Measurements from ENCODE around the gene SRRD. TPM values are rescaled to one million over a fixed set of nuclear protein-coding genes. Genes with fewer than 3 reads are reported as not detected.

The SRRD gene
- polyA plus RNA-seq, 1 experiment = 13.1 TPM

DNA sequence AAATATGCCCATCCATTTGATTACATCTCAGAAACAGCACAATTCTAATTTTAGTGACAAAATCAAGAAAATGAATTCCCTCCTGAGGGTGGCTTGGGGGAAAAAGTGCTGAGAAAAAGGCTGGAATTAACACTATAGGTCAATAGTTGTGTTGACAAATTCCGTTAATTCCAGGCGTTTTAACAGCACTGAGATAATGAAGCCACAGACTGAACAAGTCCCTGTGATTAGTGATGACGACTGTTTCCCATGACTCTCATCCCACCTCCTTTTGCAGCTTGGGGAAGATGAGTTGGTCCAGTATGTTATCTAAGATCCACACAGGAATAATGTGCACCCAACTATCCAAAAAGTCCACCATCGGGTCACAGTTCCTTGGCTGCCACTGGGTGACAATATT is 12.8 kb downstream of the SRRD start:
- no peak overlapping the region for H3K4me3 ChIP-seq (ENCODE audit: low read depth, low read length)
- DNase-seq (ENCODE audit: low read depth) = no peak
- TF ChIP-seq, protein P1, sequence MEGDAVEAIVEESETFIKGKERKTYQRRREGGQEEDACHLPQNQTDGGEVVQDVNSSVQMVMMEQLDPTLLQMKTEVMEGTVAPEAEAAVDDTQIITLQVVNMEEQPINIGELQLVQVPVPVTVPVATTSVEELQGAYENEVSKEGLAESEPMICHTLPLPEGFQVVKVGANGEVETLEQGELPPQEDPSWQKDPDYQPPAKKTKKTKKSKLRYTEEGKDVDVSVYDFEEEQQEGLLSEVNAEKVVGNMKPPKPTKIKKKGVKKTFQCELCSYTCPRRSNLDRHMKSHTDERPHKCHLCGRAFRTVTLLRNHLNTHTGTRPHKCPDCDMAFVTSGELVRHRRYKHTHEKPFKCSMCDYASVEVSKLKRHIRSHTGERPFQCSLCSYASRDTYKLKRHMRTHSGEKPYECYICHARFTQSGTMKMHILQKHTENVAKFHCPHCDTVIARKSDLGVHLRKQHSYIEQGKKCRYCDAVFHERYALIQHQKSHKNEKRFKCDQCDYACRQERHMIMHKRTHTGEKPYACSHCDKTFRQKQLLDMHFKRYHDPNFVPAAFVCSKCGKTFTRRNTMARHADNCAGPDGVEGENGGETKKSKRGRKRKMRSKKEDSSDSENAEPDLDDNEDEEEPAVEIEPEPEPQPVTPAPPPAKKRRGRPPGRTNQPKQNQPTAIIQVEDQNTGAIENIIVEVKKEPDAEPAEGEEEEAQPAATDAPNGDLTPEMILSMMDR (IDR thresholded peaks at IDR 0.05; ENCODE audit: insufficient read depth, low read depth, low read length) = no peak
- peaks cover 32% of the 10 kb centered on the region for H3K36me3 ChIP-seq (ENCODE audit: control insufficient read depth, insufficient read depth, low read length)
- CTCF ChIA-PET = no interaction called here
- no peaks in the 10 kb centered on the region for H3K27me3 ChIP-seq (ENCODE audit: control insufficient read depth, insufficient read depth, low read length)
- POLR2A ChIA-PET = interaction anchor here (0.5 kb wide), 1 partner anchor 148 kb away, joined by 13 read pairs; no protein-coding TSS in a partner anchor

DNA sequence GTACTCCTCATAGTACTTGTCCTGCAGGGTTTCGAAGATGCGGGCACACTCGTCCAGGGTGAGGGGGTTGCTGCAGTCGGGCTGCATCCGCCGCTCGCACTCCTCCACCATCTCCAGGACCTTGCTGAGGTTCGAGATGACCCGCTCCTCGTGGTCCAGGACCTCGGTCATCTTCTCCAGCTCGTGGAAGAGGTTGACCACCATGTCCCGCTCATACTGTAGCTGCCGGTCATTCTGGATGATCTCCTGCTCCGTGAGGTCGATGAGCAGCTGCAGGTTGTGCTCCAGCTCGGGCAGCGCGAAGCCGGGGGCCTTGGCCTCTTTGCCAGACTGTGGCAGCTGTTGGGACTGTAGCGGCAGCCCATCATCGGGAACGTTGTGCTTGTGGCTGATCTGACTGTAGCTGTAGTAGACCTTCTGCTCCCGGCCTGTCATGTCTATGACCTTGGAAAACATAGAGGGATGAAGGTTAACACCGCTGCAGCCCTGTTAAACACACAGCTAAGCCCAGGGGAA is 15.6 kb downstream of the SRRD start:
- TF ChIP-seq, protein P1 (IDR thresholded peaks at IDR 0.05; ENCODE audit: insufficient read depth, low read depth, low read length) = no peak
- no peak overlapping the region for H3K4me3 ChIP-seq (ENCODE audit: low read depth, low read length)
- CTCF ChIA-PET = interaction anchor here (0.6 to 1.2 kb wide), 5 partner anchors 14 to 167 kb away, joined by 3 to 5 read pairs (median 3); partner anchors contain the start of genes HPS4 and SRRD
- POLR2A ChIA-PET = interaction anchor here (0.6 kb wide), 1 partner anchor 147 kb away, joined by 3 read pairs; no protein-coding TSS in a partner anchor
- H3K27me3 ChIP-seq (ENCODE audit: control insufficient read depth, insufficient read depth, low read length) = no peaks in the 10 kb centered on the region
- no peak for DNase-seq (ENCODE audit: low read depth)
- peaks cover 30% of the 10 kb centered on the region for H3K36me3 ChIP-seq (ENCODE audit: control insufficient read depth, insufficient read depth, low read length)

DNA sequence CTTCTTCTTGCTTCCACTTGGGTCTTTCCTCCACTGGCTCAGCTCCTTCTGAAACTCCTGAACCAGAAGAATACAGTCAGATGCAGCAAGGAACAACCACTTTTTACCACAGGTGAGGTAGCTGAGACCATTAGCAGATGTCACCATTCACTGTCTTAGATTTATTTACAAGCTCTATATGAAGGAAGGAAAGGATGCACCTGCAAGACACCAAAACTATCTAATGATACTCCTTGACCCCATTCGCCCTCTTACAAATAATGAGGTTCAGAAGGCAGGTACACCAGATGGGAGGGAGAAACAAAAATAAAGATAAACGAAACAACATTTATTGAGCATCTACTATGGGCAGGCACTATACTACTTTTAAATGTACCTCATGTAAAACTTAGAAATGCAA is 18.3 kb downstream of the SRRD start:
- no peak overlapping the region for H3K4me3 ChIP-seq (ENCODE audit: low read depth, low read length)
- peaks cover 25% of the 10 kb centered on the region for H3K36me3 ChIP-seq (ENCODE audit: control insufficient read depth, insufficient read depth, low read length)
- DNase-seq (ENCODE audit: low read depth) = no peak
- ChIA-PET CTCF (interaction anchor here (0.6 to 2.4 kb wide), 9 partner anchors 10 to 166 kb away, joined by 3 to 12 read pairs (median 4); partner anchors contain the start of gene TFIP11), POLR2A (no interaction called here)
- TF ChIP-seq, protein P1 (IDR thresholded peaks at IDR 0.05; ENCODE audit: insufficient read depth, low read depth, low read length) = no peak
- H3K27me3 ChIP-seq (ENCODE audit: control insufficient read depth, insufficient read depth, low read length) = no peaks in the 10 kb centered on the region

DNA sequence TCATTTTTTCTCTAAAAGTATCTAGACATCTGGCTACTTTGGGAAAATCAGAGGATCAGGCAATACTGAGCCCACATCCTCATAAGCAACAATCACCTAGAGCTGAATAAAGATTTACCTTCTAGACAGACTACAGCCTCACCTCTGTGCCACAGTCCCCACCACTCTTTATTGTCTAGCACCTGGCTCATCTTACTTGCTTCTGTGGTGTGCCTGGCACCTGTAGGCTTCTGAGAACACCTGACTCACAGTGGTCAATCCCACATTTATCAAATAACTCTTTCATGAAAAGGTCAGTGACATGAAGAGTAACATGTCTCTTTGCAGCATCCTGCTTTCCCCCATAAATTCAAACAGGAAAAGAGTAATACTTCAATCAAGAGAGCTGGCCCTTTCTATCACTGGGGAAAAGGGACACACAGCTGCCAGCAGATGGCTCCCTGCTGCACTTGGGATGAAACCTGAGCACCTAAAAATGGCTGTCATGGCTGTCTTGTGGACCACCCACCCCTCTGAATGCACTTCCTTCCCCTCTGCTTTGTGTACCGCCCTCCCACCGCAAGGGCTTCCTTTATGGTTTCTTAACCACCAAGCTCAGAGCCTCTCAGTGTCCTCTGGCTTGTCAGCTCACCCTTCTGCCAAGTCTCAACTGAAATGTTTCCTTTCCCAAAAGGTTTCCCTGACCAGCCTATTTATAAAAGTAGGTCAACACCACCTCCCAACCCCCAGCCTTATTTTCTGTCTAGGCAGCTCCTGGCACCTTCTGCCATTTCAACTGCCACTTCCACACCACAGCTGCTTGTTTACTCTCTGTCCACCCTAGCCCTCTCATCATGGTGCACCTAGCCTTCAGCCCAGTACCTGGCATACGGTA is 19.2 kb downstream of the SRRD start:
- peaks cover 21% of the 10 kb centered on the region for H3K36me3 ChIP-seq (ENCODE audit: control insufficient read depth, insufficient read depth, low read length)
- TF ChIP-seq, protein P1 (IDR thresholded peaks at IDR 0.05; ENCODE audit: insufficient read depth, low read depth, low read length) = peak; percentile 65
- H3K4me3 ChIP-seq (ENCODE audit: low read depth, low read length) = no peak overlapping the region
- no peak for DNase-seq (ENCODE audit: low read depth)
- no peaks in the 10 kb centered on the region for H3K27me3 ChIP-seq (ENCODE audit: control insufficient read depth, insufficient read depth, low read length)
- ChIA-PET CTCF (interaction anchor here (0.9 to 3.6 kb wide), 16 partner anchors 8 to 165 kb away, joined by 3 to 22 read pairs (median 4); partner anchors contain the start of gene TFIP11), POLR2A (interaction anchor here (0.6 to 0.8 kb wide), 3 partner anchors 9 to 162 kb away, joined by 3 read pairs; partner anchors contain the start of gene TFIP11)

DNA sequence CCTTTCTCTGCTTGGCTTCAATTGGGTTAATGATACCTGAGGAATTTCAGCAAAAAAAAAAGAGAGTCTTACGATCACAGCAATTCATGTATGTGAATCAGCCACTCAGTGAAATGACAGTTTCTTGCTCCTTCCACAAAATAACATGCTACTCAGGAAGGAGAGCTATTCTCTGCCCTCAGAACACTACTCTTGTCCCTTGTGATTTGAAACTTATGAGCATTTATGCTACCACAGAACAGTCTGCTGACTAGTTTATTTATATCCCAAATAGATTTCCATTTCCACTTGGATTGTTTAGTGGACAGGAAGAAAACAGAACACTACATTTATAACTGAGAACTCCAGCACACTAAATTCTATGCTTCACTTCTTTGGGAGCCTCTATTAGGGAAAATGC is 20.1 kb downstream of the SRRD start:
- POLR2A ChIA-PET = interaction anchor here (0.6 to 0.8 kb wide), 2 partner anchors 8 kb away, joined by 3 read pairs; partner anchors contain the start of gene TFIP11
- CTCF ChIA-PET = interaction anchor here (0.7 to 3.6 kb wide), 13 partner anchors 8 to 164 kb away, joined by 3 to 22 read pairs (median 5); partner anchors contain the start of gene TFIP11

More for the DNA sequence above, 20.1 kb downstream of the SRRD start:
- H3K36me3 ChIP-seq (ENCODE audit: control insufficient read depth, insufficient read depth, low read length) = peaks cover 21% of the 10 kb centered on the region
- TF ChIP-seq, protein P1 (IDR thresholded peaks at IDR 0.05; ENCODE audit: insufficient read depth, low read depth, low read length) = no peak
- no peak overlapping the region for H3K4me3 ChIP-seq (ENCODE audit: low read depth, low read length)
- no peak for DNase-seq (ENCODE audit: low read depth)
- no peaks in the 10 kb centered on the region for H3K27me3 ChIP-seq (ENCODE audit: control insufficient read depth, insufficient read depth, low read length)
